SK-N-SH (cell line): ENCODE results near the gene SUFU.

Source experiments
- CTCF ChIP-seq: fragments of 200-600 bp; sonication (generic); IDR thresholded peaks from 2 replicates; pipeline ENCODE4 v1.6.1; 2017; ENCODE audit warnings: antibody characterized with exemption, mild to moderate bottlenecking, moderate library complexity
- MXI1 ChIP-seq: IDR thresholded peaks from 2 replicates; pipeline ENCODE4 v1.6.1; 2012; ENCODE audit warnings: mild to moderate bottlenecking, low read depth, low read length, improper control_type of control experiment
- POLR2AphosphoS5 ChIP-seq: IDR thresholded peaks from 2 replicates; pipeline ENCODE4 v1.6.1; 2012; ENCODE audit warnings: low read depth, low read length
- TF ChIP-seq, protein P1 (sequence below): IDR thresholded peaks from 2 replicates; pipeline ENCODE4 v1.6.1; 2012; ENCODE audit warnings: mild to moderate bottlenecking, low read depth, low read length, moderate library complexity

DNA sequence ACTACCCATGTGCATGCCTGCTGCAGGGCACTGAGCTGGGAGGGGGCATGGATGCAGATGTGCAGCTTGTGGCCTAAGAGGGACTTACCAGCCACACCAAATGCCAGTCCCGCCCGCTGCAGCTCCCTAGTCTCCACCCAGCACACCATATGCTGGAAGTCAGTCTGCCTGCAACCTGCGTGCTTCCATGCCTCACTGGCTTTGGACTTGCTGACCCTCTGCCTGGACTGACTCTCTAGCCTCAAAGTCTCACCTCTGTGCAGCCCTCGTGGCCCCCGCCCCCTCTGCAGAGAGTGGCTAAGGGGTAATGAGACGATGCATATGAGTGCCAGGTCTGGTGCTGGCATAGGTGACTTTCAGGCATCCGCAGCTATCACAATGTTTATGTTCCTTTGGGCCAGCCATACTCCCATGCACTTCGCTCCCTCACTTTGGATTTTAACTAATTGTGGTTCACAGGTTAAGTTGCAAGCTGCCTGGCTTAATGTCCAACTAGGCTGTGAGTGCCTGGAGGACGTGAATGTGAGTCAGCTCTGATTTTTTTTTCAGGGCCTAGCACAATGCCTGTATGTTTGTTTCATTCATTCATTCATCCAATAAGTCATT is 162.2 kb downstream of the SUFU start:
- TF ChIP-seq CTCF (no peak), POLR2AphosphoS5 (no peak), MXI1 (no peak)
- TF ChIP-seq, protein P1, sequence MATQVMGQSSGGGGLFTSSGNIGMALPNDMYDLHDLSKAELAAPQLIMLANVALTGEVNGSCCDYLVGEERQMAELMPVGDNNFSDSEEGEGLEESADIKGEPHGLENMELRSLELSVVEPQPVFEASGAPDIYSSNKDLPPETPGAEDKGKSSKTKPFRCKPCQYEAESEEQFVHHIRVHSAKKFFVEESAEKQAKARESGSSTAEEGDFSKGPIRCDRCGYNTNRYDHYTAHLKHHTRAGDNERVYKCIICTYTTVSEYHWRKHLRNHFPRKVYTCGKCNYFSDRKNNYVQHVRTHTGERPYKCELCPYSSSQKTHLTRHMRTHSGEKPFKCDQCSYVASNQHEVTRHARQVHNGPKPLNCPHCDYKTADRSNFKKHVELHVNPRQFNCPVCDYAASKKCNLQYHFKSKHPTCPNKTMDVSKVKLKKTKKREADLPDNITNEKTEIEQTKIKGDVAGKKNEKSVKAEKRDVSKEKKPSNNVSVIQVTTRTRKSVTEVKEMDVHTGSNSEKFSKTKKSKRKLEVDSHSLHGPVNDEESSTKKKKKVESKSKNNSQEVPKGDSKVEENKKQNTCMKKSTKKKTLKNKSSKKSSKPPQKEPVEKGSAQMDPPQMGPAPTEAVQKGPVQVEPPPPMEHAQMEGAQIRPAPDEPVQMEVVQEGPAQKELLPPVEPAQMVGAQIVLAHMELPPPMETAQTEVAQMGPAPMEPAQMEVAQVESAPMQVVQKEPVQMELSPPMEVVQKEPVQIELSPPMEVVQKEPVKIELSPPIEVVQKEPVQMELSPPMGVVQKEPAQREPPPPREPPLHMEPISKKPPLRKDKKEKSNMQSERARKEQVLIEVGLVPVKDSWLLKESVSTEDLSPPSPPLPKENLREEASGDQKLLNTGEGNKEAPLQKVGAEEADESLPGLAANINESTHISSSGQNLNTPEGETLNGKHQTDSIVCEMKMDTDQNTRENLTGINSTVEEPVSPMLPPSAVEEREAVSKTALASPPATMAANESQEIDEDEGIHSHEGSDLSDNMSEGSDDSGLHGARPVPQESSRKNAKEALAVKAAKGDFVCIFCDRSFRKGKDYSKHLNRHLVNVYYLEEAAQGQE = no peak
